A172 (cell line): ENCODE results near the gene ANKRD63. TPM values are rescaled to one million over a fixed set of nuclear protein-coding genes. Genes with fewer than 3 reads are reported as not detected.

Experiments used
- DNase-seq: peaks from one replicate; pipeline ENCODE4 v3.0.0-alpha.2; 2015; ENCODE audit warnings: low spot score
- total RNA-seq: library from RNA; depleted of rRNA; stranded (reverse); fragments of >200 nt; shearing (Covaris generic); gene quantifications from 2 replicates; pipeline ENCODE4 v1.2.3, GENCODE V29; 2014; rRNA removed

Gene ANKRD63, protein sequence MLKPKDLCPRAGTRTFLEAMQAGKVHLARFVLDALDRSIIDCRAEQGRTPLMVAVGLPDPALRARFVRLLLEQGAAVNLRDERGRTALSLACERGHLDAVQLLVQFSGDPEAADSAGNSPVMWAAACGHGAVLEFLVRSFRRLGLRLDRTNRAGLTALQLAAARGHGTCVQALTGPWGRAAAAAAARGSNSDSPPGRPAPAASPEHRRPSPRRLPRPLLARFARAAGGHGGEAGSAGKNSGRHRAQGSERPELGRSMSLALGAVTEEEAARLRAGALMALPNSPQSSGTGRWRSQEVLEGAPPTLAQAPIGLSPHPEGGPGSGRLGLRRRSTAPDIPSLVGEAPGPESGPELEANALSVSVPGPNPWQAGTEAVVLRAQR
- total RNA-seq, result not detected in 2 replicates

DNA sequence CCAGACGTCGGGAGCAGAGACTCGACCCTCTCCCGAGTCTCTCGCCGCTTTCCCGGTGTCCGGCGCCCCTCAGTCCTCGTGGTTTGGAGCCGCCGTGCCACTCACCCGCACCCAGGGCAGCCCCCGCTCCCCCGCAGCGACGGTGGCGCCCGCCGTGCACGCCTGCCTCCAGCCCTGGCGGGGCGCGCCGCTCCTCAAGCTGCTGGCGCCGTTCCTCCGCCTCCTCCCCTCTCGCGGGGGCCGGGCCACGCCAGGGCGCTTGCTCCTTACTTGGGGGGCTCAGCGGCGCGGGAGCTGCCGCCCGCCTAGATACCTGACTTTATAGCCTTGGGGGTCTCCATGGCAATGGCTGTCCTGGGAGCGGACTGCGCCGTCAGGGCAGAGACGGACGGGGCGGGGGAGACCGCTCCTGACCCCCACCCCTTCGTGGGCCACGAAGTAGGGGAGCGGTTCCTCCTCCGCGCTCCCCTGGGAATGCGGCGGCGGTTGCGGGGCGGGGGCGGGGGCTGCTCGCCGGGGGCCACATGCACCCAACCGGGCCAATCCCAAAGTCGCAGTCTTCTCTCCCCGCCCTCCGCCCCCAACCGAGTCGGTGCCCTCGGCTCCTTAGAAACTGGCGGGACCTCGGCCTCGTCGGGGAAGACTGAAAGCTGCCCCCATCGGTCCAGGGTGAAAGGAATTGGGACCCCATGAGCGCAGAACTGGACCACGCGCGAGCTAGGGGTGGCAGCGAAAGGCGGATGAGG is at the start of gene ANKRD63:
ANKRD63 (minus strand) TSS at position 196 of the 746 bp plus-strand sequence. CDS start 478 bp downstream, outside the sequence.
- DNase-seq, result no peak

DNA sequence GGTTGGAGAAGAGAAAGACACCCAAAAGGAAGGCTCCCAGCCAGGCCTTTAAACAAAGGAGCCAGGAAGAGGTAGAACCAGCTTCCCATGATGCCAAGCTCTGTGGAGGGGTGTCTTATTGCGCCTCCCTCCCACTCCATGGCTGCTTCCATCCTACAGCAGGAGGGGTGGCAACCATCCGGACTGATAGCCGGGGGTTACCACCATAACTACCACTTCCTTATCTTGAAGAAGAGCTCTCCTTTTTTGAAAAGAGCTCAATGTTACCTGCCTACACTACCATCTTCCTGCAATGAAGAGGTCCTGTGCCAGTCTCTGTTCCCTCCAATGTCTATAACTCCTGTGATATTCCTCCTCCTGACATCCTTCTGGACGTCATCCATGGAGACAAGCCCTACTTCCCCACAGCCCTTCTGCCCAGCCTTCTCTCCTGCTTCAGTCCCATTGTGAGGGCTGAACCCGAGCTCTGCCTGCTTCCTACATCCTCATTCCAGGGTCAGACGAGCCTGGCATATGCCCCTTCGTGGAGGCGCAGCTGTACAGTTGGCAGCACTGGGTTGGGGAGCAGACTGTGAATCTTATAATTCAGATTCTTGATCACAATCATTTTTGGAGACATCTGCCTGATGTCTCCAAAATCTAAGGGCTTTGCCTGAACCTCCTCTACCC is 49.4 kb upstream of the ANKRD63 start:
- DNase-seq, result no peak

DNA sequence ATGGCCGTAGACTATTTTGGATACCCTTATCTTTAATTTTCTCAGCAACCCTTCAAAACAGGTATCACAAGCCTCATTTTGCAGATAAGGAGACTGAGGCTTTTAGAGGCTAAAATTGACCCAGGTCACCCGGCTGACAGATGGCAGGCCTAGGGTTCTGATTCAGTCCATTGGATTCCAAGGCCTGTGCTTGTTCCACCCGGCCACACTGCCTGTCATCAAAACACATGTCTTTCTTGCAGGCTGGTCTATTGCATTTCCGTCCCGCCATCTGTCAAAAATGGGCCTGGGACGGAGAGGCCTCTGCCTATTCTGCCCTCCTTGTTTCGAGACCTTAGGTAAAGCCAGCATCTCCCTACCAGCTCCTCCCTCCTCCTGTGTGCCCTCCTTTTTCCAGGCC is 48.8 kb upstream of the ANKRD63 start:
- DNase-seq, result no peak

DNA sequence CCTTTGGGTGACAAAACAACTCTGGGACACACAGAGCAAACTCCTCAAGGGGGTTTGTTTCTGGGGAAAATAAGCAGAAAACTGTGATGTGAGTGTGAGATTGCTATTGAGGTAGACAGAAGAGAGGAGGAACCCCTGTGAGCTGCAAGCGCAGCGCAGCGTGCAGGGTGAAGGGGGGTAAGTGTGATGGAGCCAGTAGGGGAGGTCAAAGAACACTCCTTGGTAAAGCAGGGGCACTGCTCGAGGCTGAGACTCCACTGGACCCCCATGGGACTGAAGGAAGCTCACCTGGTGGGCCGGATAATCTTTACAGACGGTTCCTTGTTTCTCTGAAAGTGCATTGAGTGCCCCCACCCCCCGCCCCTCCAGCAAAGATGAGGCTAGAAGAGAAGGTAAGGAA is 48.2 kb upstream of the ANKRD63 start:
- DNase-seq, result no peak

DNA sequence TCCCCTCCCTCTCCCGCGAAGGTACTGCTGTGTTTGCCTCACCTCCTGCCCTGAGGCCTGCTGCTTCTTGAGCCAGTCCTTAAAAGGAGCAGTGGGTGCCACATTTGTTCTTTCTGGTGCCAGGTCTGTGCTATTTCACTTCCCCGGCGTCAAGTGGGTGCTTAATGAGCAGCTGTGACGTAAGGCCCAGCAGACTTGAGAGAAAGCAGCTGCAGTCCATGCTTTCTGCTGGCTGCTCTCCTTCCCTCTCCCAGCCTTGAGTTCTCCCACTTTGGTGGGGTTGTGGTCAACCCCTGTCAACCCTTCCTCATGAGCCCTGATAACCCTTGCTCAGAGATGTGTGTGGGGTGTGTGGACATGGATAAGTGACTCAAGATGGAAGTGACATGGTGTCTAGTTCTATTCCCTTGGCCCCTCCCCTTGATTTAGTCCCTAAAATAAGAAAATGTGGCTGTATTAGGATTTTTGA is 47.5 kb upstream of the ANKRD63 start:
- DNase-seq, result no peak

DNA sequence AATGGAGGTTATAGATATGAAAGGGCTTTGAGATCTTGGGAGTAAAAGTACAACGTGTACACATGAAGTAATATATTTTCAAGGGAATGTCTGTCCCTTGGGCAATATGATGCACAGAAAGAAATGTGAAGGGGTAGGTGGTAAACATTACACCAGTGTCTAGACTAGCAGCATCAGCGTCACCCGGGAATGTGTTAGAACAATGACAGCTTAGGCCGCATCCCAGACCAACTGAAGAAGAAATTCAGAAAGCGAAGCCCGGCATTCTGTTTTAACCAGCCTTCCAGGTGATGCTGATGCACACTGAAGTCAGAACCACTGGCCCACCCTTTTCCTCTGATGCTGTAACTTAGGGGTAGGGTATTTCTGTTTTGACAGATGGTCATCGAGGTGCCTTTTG is 46.9 kb upstream of the ANKRD63 start:
- no peak for DNase-seq

DNA sequence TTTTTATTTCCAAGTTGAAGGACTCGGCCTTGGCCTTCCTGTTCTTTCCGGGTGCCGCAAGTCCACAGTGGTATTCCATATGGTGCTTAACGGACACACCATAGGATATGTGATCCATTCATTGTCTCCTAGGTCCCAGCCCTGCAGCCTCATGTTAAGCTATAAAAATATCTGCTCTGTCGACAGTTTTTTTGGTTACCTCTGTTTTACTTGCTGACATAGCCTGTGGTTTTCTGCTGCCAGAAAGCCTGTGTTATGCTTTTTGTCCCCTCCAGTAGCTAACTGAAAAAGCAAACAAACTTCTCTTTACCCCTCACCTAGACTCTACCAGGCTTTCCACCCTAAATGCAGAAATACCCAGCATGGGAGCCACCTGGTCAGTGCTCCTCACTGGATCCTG is 45.9 kb upstream of the ANKRD63 start:
- no peak for DNase-seq

DNA sequence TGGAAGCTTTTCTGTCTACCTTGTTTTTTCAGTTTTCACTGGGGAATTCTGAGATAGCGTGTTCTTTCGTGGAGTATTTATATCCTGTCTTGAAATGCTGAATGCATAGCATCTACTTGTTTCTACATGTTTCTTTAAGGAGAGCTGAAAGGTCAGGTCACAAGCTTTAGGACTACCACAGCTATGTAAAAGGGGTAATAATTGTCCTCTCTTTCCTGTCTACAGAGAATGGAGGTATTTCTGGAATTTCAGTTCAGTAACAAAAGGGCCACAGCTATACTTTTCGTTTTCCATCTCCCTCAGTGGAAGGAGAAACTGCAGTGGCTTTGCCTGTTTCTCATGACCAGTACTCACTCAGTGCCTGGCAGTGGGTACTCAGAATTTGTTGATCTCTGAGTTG is 45.3 kb upstream of the ANKRD63 start:
- DNase-seq, result no peak

DNA sequence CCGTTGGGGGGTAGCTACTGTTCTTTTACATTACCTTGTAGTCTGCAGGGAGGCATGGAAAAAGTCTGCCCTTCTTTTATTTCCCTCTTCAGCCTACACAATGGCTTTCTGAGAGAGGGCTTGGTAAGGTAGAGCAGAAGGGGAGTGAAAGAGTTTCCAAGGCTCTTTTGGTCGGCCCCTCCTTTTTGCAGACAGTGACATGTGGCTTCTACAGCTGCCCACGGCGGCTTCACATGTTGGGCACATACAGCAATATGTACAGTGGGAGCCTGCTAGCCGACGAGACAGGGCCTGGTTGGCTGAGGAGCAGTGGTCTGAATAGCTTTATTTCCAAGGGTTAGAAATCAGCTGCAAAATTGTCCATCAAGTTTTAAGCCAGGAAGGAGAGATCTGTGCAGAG is 44.6 kb upstream of the ANKRD63 start:
- no peak for DNase-seq

DNA sequence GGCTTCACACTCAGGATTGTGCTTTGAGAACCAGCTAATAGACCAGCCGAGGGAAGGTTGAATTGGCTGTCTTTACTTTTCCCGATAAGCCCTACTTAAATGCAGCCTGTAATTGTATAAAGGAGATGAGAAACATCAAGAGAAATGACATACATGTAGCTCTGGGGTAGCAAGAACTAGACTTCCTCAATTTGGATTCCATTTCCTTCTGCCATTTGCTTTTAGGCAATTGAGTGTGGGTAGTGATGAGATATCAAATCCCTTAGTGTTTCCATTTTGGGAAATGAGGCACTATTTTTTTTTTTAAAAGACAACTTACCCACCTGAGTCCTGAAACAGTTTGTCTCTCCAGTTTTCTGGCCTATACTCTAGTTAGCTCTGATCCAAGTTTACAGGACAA is 42.8 kb upstream of the ANKRD63 start:
- DNase-seq, result no peak

DNA sequence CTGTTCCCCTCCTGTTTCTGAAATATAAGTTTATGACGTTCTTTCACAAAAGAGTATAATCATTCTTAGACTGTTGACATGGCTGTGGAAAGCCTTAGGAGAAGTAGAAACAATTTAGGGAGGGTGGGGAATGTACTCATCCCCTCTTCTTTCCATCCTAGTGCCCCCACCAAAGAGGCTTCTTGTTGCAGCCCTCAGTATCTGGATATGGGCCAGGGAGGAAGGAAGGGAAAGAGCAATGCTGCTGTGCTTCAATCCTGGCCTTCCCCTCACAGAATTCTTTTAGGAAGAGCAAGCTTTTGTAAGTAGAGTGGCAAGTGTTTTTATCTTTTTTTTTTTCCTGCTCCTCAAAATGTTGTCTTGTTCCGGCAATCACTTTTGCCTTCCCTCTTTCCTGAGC is 42.3 kb upstream of the ANKRD63 start:
- no peak for DNase-seq

DNA sequence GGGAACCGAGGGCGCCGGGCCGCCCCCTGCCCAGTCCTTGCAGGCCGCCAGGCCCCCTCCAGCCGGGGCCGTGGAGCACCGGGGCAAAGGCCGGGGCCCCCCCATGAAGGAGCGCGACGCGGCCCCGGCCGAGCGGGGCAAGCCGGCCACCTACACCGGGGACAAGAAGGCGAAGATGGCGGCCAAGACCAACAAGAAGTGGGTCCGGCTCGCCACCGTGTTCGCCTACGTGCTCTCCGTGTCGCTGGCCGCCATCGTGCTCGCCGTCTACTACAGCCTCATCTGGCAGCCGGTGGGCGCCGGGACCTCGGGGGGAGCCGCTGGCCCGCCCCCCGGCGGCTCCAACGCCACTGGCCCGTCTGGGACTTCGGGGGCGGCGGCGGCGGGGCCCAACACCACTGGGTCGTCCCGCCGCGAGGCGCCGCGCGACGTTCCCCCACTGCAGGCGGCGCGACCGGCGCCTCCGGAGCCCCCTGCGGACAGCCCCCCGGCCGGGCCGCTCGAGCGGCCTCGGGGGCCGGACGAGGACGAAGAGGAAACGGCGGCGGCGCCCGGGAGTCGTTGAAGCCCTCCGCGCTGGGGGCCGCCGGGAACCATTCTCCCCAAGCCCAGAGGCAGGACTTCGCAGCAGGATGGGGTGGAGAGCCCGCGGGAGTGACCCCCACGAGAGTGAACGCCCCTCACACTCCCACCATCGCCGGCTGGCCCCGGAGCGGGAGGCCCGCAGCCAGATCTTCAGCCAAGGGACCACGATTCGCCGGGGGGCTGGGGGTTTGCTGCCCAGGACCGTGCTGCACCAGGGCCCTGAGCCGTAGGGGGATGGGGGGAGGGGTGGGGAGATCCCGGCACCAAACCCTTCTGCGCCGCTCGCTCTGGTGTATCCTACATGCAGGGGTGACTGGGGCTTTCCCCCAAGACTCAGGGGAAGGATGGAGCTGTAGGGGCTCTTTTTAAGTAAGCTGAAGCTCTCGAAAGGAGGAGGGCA is 41.4 kb upstream of the ANKRD63 start:
- no peak for DNase-seq

DNA sequence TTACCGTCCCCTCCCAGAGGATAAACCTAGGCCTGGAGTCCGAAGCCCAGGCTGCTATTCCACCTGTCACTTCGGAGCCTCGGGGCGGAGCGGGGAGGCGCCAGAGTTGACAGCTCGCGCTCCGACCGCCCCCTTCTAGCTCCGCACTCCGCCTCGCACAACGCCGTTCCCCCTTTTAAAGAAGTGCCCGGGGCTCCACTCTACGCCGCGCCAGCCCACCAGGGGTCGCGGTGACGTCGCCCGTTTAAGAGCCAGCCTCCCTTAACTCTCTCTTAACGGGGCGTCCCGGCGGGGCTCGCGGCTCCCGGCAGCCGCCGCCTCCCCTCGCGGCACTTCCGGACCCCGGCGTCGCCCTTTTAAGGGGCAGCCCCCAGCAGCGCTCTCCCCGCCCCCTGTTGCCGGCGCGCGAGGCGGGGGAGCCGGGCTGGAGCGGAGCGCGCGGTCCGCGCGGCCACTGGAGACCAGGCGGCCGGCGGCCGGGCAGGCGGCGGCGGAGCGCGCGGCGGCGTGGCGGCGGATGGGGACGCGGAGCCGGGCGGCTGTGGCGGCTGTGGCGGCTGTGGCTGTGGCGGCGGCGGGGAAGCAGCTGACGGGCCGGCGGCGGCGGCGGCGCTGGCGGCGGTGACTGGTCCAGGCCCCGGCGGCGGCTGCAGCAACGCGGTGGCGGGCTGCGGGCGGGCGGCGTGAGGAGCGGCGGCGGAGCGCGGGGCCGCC is 40.5 kb upstream of the ANKRD63 start, which contains the start of gene INAFM2:
INAFM2 (plus strand) TSS at position 454 of the 714 bp plus-strand sequence. CDS start 364 bp downstream, outside the sequence.
- DNase-seq, result peak; percentile 74

DNA sequence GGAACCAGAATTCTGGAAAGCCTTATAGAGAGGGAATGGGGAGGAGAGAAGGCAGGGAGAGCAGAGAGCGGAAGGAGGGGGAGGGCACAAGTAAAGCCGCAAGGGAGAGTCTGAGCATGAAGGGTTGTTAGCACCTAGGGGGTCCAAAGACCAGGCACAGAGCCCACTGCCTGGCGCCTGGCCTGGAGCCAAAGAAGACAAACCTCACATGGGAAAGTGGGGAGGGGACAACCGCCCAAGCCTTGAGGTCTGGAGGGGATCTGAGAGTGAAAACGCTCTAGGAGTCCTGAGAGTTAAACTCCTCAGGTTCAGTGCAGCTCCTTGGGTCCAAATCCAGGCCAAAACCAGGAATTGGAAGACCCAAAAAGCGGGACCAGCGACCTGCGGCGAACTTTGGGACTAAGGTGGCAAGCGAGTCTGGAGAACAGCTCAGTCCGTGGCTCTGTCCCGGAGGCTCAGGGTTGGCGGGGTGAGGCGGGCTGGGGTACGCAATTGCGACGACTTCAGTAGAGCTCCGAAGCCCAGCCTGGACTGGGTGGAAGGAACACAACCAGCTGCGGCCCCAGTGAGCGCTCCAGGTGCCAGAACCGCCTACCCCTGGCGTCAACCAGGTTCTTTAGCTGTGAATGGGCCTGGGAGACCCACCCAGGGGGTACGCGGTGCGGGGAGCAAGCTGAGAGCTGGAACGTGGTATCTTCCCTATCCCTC is 39.8 kb upstream of the ANKRD63 start:
- DNase-seq, result no peak

DNA sequence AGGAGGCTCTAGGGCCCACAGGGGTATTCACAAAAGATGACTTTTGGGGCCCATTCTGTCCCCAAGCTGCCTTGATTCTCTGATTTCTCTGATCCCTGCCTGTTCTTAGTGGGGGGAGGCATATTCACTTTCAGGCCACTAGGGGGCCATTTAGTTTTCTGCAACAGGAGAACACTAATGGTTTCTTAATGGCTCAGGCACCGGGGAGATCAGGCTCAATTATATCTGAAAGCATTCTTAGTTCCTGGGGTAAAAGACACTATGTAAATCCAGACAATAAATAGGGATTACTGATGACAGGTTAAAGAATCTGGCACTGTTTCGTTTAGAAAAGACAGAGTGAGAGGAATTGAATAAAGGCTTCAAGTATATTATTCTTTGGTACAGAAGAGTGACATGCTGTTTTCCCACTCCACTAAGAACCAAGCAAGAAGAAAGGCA is 38.1 kb upstream of the ANKRD63 start:
- peak; percentile 42 for DNase-seq

DNA sequence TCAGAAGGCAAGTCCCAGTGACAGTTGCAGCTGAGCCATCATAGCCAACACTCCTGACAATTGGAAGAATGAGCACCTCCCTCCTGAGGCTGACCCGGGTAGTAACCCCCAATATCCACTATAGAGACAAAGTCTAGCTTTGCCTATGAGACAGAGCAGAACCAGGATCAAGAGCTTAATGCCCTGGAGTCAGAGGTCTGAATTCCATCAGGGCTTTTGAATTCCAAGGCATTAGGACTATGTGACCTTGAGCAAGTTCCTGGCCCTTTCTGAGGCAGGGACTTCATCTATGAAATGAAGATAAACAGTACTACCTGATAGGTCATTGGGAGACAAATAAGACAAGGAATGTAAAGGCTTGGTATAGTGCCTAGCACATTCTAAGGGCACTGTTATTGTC is 37.5 kb upstream of the ANKRD63 start:
- no peak for DNase-seq

DNA sequence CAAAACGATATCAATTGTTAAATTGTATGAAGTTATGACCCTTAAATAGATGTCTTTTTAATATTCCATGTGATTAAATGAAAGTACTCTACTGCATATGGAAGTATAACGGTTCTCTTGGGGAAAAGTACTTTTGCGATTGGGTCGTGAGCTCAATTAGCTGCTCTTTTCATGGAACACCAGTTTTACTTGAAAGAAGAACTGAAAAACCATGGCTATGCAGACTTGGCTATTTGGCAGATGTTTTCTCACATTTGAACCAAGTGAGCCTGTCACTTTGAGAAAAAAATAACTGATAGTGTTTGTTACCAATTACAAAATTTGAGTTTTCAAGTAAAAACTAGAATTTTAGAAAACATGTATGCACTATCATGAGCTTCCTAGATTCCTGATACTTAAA is 34.7 kb upstream of the ANKRD63 start:
- DNase-seq, result no peak

DNA sequence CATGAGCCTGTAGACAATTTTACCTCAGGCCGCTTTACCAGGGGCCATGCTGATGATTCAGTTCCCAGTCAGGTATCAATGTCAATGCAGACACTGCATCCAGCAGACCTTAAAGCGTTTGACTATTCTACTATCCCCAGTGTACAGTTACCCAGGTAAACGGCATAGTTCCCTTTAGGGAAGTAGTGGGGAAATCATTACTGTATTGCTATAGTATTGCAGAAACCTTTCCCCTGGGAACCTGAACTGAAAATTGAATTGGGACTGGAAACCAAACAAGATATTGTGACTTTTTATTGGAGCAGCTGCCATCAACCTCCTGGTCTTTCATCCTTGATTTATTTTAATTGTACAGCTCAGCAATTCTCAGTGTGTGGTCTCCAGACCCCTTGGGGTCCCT is 34.1 kb upstream of the ANKRD63 start:
- no peak for DNase-seq

DNA sequence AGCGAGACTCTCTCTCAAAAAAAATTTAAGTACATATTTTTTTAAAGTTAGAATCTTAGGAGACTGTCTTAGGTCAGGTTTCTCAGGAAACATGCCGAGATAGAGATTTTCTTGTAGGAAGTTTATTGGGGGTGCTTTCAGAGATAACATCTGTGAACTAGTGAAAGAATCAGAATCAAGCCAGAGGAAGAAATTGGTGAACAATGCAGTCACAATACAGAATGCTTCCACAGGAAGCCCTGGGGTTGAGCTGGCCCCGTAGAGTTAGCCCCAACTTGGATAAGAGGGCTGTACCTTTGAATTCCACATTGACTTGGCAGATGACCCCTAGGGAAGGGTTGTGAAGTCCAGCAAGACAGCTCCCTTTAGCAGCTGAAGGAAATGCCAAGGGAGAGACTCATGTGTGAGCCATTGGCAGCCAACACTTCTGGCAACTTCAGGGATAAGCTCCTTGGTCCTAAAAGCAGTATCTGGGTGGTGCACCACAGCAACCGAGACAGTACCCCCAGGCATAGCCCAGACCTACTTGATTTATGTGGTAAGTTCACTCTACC is 31.9 kb upstream of the ANKRD63 start:
- peak; percentile 35 for DNase-seq
